ENCODE data around the gene AOX1. TPM values are rescaled to one million over a fixed set of nuclear protein-coding genes. Genes with fewer than 3 reads are reported as not detected.

The AOX1 gene
- total and polyA plus RNA-seq, 2 of the 8 experiments (the other 6 are each of a cell fraction or from before 2014, with no cell fraction given): 5.6 to 8.3 TPM

GRCh38 chr2:200602584-200602983 is 16.8 kb downstream of the AOX1 start:
- Histone ChIP-seq H3K23me2 (ENCODE audit: low read depth, low read length) (no peaks in the 10 kb centered on the region), H3K18ac (ENCODE audit: extremely low read depth, low read length) (no peak overlapping the region), H2AFZ (ENCODE audit: low read length) (no peak overlapping the region), H3K9me3 (ENCODE audit: insufficient read depth in 2 of 2, low read depth in 1 of 2, low read length in 1 of 2) (no peaks in the 10 kb centered on the region), H2BK12ac (ENCODE audit: low read depth, low read length) (no peak overlapping the region), H3K36me3 (ENCODE audit: control insufficient read depth in 2 of 4, insufficient read depth in 4 of 4, low read length in 3 of 4) (no peaks in the 10 kb centered on the region), H2AK5ac (ENCODE audit: low read depth, low read length) (no peak overlapping the region), H3K27ac (ENCODE audit: low read depth, low read length) (no peak overlapping the region), H3K4me3 (ENCODE audit: extremely low read depth in 1 of 4, insufficient read depth in 2 of 4, low read depth in 3 of 4, low read length in 4 of 4) (no peak overlapping the region), H3K4ac (replicated peaks; ENCODE audit: insufficient read length, low read depth, low read length) (no peak overlapping the region), H2BK15ac (ENCODE audit: low read length) (no peak overlapping the region), H4K5ac (ENCODE audit: insufficient read length, low read depth, low read length) (no peak overlapping the region), H3K79me1 (ENCODE audit: low read depth, low read length) (no peaks in the 10 kb centered on the region), H3K9ac (replicated peaks in 1 of 4; ENCODE audit: extremely low read depth in 1 of 4, low read depth in 3 of 4, low read length in 3 of 4) (no peak overlapping the region), H2BK20ac (ENCODE audit: low read length) (no peak overlapping the region), H4K91ac (replicated peaks; ENCODE audit: insufficient read length, low read length) (no peak overlapping the region), H3K27me3 (replicated peaks in 1 of 4; ENCODE audit: control insufficient read depth in 3 of 4, extremely low read depth in 1 of 4, insufficient read depth in 3 of 4, low read length in 3 of 4) (no peaks in the 10 kb centered on the region), H3K14ac (ENCODE audit: insufficient read length) (no peak overlapping the region), H2BK120ac (replicated peaks; ENCODE audit: low read depth, low read length) (no peak overlapping the region), H3K4me2 (ENCODE audit: insufficient read depth in 1 of 2, low read depth in 2 of 2, low read length in 2 of 2) (no peak overlapping the region), H3K23ac (ENCODE audit: insufficient read length) (no peak overlapping the region), H3K79me2 (ENCODE audit: control insufficient read depth in 1 of 2, insufficient read depth in 2 of 2, low read length in 2 of 2) (no peaks in the 10 kb centered on the region), H3K56ac (replicated peaks; ENCODE audit: insufficient read length, low read depth, low read length) (no peak overlapping the region), H3K4me1 (replicated peaks in 1 of 4; ENCODE audit: control insufficient read depth in 3 of 4, insufficient read depth in 4 of 4, low read length in 3 of 4) (no peaks in the 10 kb centered on the region), H4K8ac (ENCODE audit: extremely low read depth, insufficient read depth, low read length) (no peak overlapping the region), H2BK5ac (ENCODE audit: low read depth, low read length) (no peak overlapping the region), H4K20me1 (replicated peaks in 1 of 2; ENCODE audit: control insufficient read depth in 1 of 2, insufficient read depth in 2 of 2, low read length in 2 of 2) (no peaks in the 10 kb centered on the region)
- FAIRE-seq (no peak), DNase-seq (ENCODE audit: low read depth in 1 of 2, low spot score in 2 of 2) (no peak)
- POLR2A ChIA-PET (ENCODE audit: partially characterized antibody): interaction anchor here (1.5 kb wide), 1 partner anchor 16 kb away, joined by 3 read pairs; no protein-coding TSS in a partner anchor
- CTCF ChIA-PET (ENCODE audit: partially characterized antibody): interaction anchor here (0.6 to 2.4 kb wide), 9 partner anchors 12 to 618 kb away, joined by 3 to 8 read pairs (median 3); partner anchors contain the start of gene AOX1
- TF ChIP-seq GTF2F1 (IDR thresholded peaks at IDR 0.05; ENCODE audit: borderline replicate concordance, low read depth, low read length) (no peak), KDM5A (IDR thresholded peaks at IDR 0.05; ENCODE audit: low read length) (no peak), NANOG (IDR thresholded peaks at IDR 0.05; ENCODE audit: insufficient read depth, low read depth, low read length, poor library complexity, severe bottlenecking) (no peak), RNF2 (IDR thresholded peaks at IDR 0.05; ENCODE audit: borderline replicate concordance, low read depth, low read length, missing control alignments, poor library complexity, severe bottlenecking) (no peak), SIN3A (conservative IDR thresholded peaks at IDR 0.05 in 1 of 2, IDR thresholded peaks at IDR 0.05 in 1 of 2; ENCODE audit: low read depth in 1 of 2, low read length in 2 of 2) (no peak), SP1 (IDR thresholded peaks at IDR 0.05; ENCODE audit: low read depth, low read length) (no peak), SAP30 (IDR thresholded peaks at IDR 0.05; ENCODE audit: insufficient read depth, insufficient replicate concordance, low read length) (no peak)
- WGBS, 2 experiments (ENCODE audit: extremely low coverage in 1 of 2, insufficient coverage in 1 of 2, insufficient read length in 1 of 2, insufficient replicate concordance in 2 of 2, low coverage in 1 of 2, low lambda C conversion rate in 2 of 2, missing lambda C conversion rate in 1 of 2): 93% methylated on average over 4 of the region's 4 CpGs; no CpG with 5 or more reads in 1 of the 2 experiments
